Panc1 (cell line): ENCODE measurements around the gene ADGRV1. TPM values are rescaled to one million over a fixed set of nuclear protein-coding genes. Genes with fewer than 3 reads are reported as not detected.

Experiments used
- ATAC-seq: fragments of 200-7000 bp; cut with Tn5 transposase; 2 replicates; pipeline ENCODE4 v1.9.1; 2020; ENCODE audit warnings: mild to moderate bottlenecking, moderate library complexity
- BruUV-seq: library from RNA; stranded (reverse); fragments of 400-500 nt; replicated peaks from 2 replicates; lab custom pipeline; 2021; lab: Mats Ljungman, UMichigan
- CTCF ChIA-PET: fragments of 300-600 bp; sonication (Branson Sonifier 250); formaldehyde crosslinking; loops from one replicate; lab custom pipeline; 2022; ENCODE audit warnings: antibody characterized with exemption; lab: Charles Lee
- POLR2A ChIA-PET: fragments of 300-600 bp; sonication (Branson Sonifier 250); formaldehyde crosslinking; loops from one replicate; lab custom pipeline; 2022; ENCODE audit warnings: antibody characterized with exemption; lab: Charles Lee
- DNase-seq: peaks from one replicate; pipeline ENCODE4 v3.0.0-alpha.2; 2010; ENCODE audit warnings: low read depth, low spot score
- H3K27ac ChIP-seq: 2 replicates; pipeline ENCODE4 v1.5.1; 2011; ENCODE audit warnings: mild to moderate bottlenecking, low read length, inconsistent platforms
- H3K27me3 ChIP-seq: fragments of 200-500 bp; sonication (Bioruptor generic); 2 replicates; pipeline ENCODE4 v1.6.0; 2014; ENCODE audit warnings: low read length, inconsistent platforms; ENCODE audit not compliant: control insufficient read depth, insufficient read depth
- H3K36me3 ChIP-seq: fragments of 200-500 bp; sonication (Bioruptor generic); 2 replicates; pipeline ENCODE4 v1.5.1; 2014; ENCODE audit warnings: inconsistent platforms, mild to moderate bottlenecking, low read length, moderate library complexity; ENCODE audit not compliant: control insufficient read depth, insufficient read depth
- H3K4me1 ChIP-seq: 2 replicates; pipeline ENCODE4 v1.5.1; 2011; ENCODE audit warnings: inconsistent platforms, mild to moderate bottlenecking, low read length, moderate library complexity; ENCODE audit not compliant: control insufficient read depth, insufficient read depth
- H3K4me3 ChIP-seq, 2 experiments: 2 replicates each; pipeline ENCODE4 v1.5.1; 2011 to 2012; ENCODE audit warnings: low read depth in 2 of 2, low read length in 2 of 2, mild to moderate bottlenecking in 2 of 2, inconsistent platforms in 1 of 2, moderate library complexity in 1 of 2
- H3K9me3 ChIP-seq: fragments of 200-500 bp; sonication (Bioruptor generic); 2 replicates; pipeline ENCODE4 v1.5.1; 2014; ENCODE audit warnings: low read depth, mild to moderate bottlenecking, inconsistent platforms, low read length, moderate library complexity; ENCODE audit not compliant: control insufficient read depth, insufficient read depth
- CTCF ChIP-seq: fragments of 450-650 bp; IDR thresholded peaks from 2 replicates; pipeline ENCODE4 v1.5.1; 2017; ENCODE audit warnings: mild to moderate bottlenecking
- POLR2AphosphoS5 ChIP-seq: IDR thresholded peaks from 2 replicates; pipeline ENCODE4 v1.6.1; 2012; ENCODE audit warnings: mild to moderate bottlenecking, low read depth, low read length, moderate library complexity
- REST ChIP-seq, 2 experiments: IDR thresholded peaks; 2 replicates each; pipeline ENCODE4 v1.6.1; 2011 to 2012; ENCODE audit warnings: low read depth in 2 of 2, control low read depth in 1 of 2, low read length in 1 of 2, mild to moderate bottlenecking in 1 of 2, moderate library complexity in 1 of 2; ENCODE audit not compliant: insufficient read depth in 1 of 2
- SIN3A ChIP-seq: IDR thresholded peaks from 2 replicates; pipeline ENCODE4 v1.6.1; 2012; ENCODE audit warnings: low read depth, mild to moderate bottlenecking, low read length, moderate library complexity, borderline replicate concordance; ENCODE audit not compliant: insufficient read depth
- TCF7L2 ChIP-seq: IDR thresholded peaks from 2 replicates; pipeline ENCODE4 v1.6.1; 2011; ENCODE audit warnings: mild to moderate bottlenecking, low read depth, low read length, inconsistent platforms
- in situ Hi-C: cut with HindIII; loops from 2 replicates; pipeline ENCODE4 v1.10.0; 2016; ENCODE audit warnings: low sequenced_read_pairs, low pct_unique_long_range_greater_than_20kb
- intact Hi-C: fragments of 100-400 bp; cut with micrococcal nuclease; formaldehyde crosslinking; loops from one replicate; pipeline ENCODE4 v1.10.0; 2022; ENCODE audit not compliant: unreplicated experiment
- total RNA-seq: library from RNA; stranded (reverse); gene quantifications from one replicate; pipeline ENCODE4 v1.2.1, GENCODE V29; 2021; ENCODE audit not compliant: unreplicated experiment

The ADGRV1 gene
- total RNA-seq, 1 experiment from 2014 or later, result 0.49 TPM

GRCh38 chr5:91150636-91151035 is 592.0 kb downstream of the ADGRV1 start:
- no peak overlapping the region for H3K27ac ChIP-seq

GRCh38 chr5:91151947-91152346 is 593.4 kb downstream of the ADGRV1 start:
- in situ Hi-C loops, result no loop called here
- H3K27me3 ChIP-seq, result no peaks in the 10 kb centered on the region
- H3K27ac ChIP-seq, result no peak overlapping the region
- H3K4me1 ChIP-seq, result no peaks in the 10 kb centered on the region
- POLR2A ChIA-PET, result no interaction called here
- CTCF ChIA-PET, result no interaction called here
- TF ChIP-seq POLR2AphosphoS5 (no peak), SIN3A (no peak), REST (IDR thresholded peaks at IDR 0.05; ENCODE audit: insufficient read depth in 1 of 2, low read depth in 2 of 2, low read length in 1 of 2) (no peak), TCF7L2 (no peak)
- no peak overlapping the region for H3K4me3 ChIP-seq
- intact Hi-C loops, result no loop called here
- H3K36me3 ChIP-seq, result no peaks in the 10 kb centered on the region
- H3K9me3 ChIP-seq, result no peaks in the 10 kb centered on the region
- ATAC-seq (no peak), DNase-seq (no peak)
- no TSS peak for BruUV-seq

More at GRCh38 chr5:91150636-91151035, 592.0 kb downstream of the ADGRV1 start:
- ATAC-seq (no peak), DNase-seq (no peak)
- ChIA-PET CTCF (no interaction called here), POLR2A (no interaction called here)
- in situ Hi-C loops (no loop called here), intact Hi-C loops (no loop called here)
- Histone ChIP-seq H3K27me3 (no peaks in the 10 kb centered on the region), H3K9me3 (no peaks in the 10 kb centered on the region), H3K4me1 (no peaks in the 10 kb centered on the region), H3K36me3 (no peaks in the 10 kb centered on the region), H3K4me3 (no peak overlapping the region)
- TF ChIP-seq REST (IDR thresholded peaks at IDR 0.05; ENCODE audit: insufficient read depth in 1 of 2, low read depth in 2 of 2, low read length in 1 of 2), result no peak
- TF ChIP-seq CTCF, result no peak
- TF ChIP-seq TCF7L2, result no peak
- no peak for TF ChIP-seq SIN3A
- no peak for TF ChIP-seq POLR2AphosphoS5
- no TSS peak for BruUV-seq
